C4-2B (cell line): ENCODE results near the gene BAAT.

Experiments used
- ZFX ChIP-seq: fragments of 450-650 bp; IDR thresholded peaks from 2 replicates; pipeline ENCODE4 v1.6.1; 2017
- TF ChIP-seq, protein P1 (sequence below): fragments of 450-650 bp; conservative IDR thresholded peaks from 2 replicates; pipeline ENCODE4 v1.5.1; 2017; ENCODE audit warnings: mild to moderate bottlenecking

DNA sequence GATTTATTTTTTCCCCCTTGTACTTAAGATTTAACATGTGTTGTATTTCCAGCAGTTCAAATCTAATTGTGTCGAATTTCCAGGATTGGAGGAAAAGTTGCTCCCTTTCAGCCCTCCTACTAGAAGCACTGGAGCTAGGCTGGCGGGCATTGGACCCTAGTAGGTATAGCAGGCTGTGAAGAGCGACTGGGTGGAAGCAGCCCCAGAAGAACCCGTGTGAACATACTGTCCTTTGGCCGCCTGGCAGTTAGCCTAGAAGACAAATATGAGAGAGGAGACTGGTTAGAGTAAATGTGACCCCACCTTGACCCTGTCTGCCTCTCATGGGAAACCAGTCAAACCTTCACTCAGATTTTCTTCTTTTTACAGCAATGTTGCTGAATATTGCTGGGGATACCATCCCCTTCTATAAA lies 36.9 kb upstream of the BAAT start:
- TF ChIP-seq, protein P1, sequence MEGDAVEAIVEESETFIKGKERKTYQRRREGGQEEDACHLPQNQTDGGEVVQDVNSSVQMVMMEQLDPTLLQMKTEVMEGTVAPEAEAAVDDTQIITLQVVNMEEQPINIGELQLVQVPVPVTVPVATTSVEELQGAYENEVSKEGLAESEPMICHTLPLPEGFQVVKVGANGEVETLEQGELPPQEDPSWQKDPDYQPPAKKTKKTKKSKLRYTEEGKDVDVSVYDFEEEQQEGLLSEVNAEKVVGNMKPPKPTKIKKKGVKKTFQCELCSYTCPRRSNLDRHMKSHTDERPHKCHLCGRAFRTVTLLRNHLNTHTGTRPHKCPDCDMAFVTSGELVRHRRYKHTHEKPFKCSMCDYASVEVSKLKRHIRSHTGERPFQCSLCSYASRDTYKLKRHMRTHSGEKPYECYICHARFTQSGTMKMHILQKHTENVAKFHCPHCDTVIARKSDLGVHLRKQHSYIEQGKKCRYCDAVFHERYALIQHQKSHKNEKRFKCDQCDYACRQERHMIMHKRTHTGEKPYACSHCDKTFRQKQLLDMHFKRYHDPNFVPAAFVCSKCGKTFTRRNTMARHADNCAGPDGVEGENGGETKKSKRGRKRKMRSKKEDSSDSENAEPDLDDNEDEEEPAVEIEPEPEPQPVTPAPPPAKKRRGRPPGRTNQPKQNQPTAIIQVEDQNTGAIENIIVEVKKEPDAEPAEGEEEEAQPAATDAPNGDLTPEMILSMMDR: no peak
- TF ChIP-seq ZFX: no peak
